HG03135 (cell line): ENCODE results near the gene PPP2R5C.
"Not testable (repeated sequence)": the region's sequence is repeated elsewhere in the genome, so short reads cannot be mapped to it uniquely, and the experiment has no call there.

Experiments
- ATAC-seq: cut with Tn5 transposase; IDR thresholded peaks from one replicate; pipeline ENCODE4 v1.9.1; 2021; ENCODE audit warnings: mild to moderate bottlenecking, moderate library complexity; ENCODE audit not compliant: unreplicated experiment

PPP2R5C gene

DNA sequence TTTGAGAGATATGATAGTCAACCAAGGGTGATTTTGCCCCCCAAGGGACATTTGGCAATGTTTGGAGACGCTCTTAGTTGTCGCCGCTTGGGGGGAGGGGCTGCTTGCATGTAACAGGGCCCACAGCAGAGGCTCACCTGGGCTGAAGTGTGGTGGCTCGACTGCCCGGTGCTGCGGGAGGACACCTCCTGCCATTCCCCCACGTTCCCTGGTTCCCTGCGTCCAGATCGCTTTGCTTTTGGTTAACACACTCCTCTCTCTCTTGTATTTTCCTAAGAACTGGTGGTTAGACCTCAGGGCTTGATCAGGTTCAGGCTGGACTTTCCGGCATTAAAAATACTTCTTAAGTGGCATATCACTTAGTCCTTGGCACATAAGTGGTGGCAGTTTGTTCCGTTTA lies 18.9 kb downstream of the PPP2R5C start:
- ATAC-seq = no peak

DNA sequence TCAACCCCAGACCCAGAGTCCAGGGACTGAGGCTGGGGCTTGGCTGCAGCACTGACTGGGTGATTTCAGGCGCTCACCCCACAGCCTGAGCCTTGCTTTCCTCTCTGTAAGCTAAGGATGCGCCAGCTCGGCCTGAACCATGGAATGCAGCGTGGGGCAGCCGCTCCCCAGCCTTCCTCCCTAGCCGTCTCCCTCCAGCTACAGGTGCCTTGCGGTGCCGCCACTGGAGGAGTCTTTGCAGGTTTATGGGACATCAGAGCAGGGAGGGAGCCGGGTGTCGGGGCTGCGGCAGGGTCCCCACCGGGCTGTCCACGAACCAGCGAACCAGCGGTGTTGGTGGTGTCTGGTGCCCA lies 19.4 kb downstream of the PPP2R5C start:
- no peak for ATAC-seq

- ATAC-seq = no peak
Observed at GRCh38 chr14:101781240-101782061, 19.9 kb downstream of the PPP2R5C start.

- no peak for ATAC-seq
Observed at GRCh38 chr14:101783260-101784016, 21.9 kb downstream of the PPP2R5C start.

DNA sequence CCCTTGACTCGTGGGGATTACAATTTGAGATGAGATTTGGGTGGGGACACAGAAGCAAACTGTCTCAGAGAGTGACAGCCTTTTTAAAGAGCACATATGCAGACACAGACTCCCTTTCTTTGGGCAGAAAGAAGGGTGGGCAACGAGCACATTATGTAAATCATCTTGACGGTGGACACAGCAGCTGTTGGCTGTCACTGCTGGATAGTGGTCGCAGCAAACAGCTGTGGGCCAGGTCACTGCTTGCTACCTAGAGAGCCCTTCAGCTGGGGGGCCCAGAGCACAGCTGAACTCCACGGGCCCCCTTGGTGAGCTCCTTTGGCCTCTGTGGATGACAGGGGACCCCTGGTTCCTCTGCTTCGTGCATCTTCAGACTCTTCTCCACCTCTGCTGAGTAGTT lies 23.1 kb downstream of the PPP2R5C start:
- no peak for ATAC-seq

GRCh38 chr14:101788016-101788635 lies 26.6 kb downstream of the PPP2R5C start:
- ATAC-seq = no peak

GRCh38 chr14:101789222-101789621 lies 27.7 kb downstream of the PPP2R5C start:
- ATAC-seq = no peak

GRCh38 chr14:101790232-101790631 lies 28.7 kb downstream of the PPP2R5C start:
- no peak for ATAC-seq

DNA sequence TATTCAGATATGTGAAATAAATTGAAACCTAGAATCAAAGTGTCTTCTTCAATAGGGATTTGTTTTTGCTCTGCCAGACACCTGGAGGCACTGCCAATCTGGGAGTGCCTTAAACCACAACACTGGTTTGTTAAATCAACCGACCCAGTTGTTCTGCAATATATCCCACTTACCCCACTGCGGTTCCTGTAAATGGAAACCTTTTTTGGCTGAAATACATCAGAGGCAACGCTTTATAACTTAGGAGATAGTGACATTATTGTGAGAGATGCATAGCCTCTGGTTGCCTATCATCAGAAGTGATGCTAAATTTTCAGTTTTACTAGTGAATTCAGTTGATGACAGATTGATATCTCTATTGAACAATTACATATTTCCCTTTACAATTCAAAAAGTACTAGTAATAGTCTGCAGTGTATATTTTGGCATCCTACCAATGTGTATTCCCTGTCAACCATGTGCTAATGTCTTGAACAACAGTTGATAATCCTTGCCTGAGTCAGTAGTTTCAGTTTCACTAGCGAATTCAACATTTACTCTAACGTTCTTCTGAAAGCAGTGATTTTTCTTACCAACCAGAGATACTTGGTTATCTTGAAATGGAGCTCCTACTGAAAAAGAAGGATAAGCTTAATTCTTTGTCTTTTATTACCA lies 30.5 kb downstream of the PPP2R5C start:
- ATAC-seq = no peak

GRCh38 chr14:101796016-101796415 lies 34.5 kb downstream of the PPP2R5C start:
- no peak for ATAC-seq

DNA sequence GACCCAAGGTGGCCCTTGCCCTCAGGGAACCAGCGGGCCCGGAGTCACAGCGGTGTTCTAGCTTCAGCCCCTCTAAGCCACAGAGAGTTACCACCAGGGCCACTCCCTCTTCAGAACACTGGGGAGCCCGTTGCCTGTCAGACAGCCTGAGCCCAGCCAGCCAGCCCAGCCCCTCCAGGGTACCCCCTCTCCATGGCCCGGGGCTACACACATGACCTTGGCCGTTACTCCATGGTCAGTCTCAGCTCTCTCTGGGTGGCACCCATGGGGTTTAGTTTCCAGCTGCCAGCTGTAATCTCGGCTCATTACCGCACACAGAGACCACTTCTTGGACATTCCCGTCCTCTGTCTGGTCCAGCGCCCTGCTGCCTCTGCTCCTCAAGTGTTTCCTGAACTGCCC lies 35.0 kb downstream of the PPP2R5C start:
- no peak for ATAC-seq

GRCh38 chr14:101797856-101798255 lies 36.3 kb downstream of the PPP2R5C start:
- ATAC-seq = no peak

DNA sequence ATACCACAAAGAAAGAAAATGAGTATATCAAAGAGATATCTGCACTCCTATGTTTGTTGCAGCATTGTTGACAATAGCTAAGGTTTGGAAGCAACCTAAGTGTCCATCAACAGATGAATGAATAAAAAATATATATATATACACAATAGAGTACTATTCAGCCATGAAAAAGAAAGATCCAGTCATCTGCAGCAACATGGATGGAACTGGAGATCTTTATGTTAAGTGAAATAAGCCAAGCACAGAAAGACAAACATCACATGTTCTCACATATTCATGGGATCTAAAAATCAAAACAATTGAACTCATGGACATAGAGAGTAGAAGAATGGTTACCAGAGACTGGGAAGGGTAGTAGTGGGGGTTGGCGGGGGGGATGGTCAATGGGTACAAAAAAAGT lies 42.9 kb downstream of the PPP2R5C start:
- not testable (repeated sequence) for ATAC-seq

- ATAC-seq = not testable (repeated sequence)
Observed at GRCh38 chr14:101806252-101806651, 44.7 kb downstream of the PPP2R5C start.

DNA sequence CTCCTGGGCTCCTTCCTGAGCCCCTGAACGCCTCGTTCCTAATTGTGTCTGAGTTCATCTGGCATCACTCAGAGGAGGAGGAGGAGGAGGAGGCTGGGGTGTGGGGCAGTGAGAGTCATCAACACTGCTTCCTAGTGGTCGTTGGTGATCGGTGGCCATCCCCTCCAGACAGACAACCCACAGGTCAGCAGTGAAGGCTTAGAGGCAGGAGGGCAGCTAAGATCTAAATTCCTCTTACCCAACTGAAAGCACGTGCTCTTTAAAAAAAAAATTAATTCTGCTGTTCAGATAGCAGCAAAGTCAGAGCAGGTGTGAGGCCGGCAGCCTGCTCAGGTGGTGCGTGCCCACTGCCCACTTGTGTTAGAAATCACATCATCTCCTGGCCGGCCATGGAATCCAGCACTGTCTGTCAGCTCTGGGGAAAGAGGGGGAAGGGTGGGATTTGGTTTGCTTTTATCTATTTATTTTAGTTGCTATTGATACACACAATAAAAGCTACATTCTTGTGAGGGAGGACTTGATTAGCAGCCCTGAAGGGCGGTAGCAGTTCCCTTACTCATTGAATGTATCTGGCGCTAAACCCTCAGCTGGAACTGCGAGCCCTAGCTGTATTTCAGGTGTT lies 46.6 kb downstream of the PPP2R5C start:
- ATAC-seq = no peak

GRCh38 chr14:101808894-101809670 lies 47.6 kb downstream of the PPP2R5C start:
- ATAC-seq = no peak

- peak; percentile 78 for ATAC-seq
Observed at GRCh38 chr14:101809671-101810514, 48.4 kb downstream of the PPP2R5C start.

GRCh38 chr14:101810897-101811621 lies 49.5 kb downstream of the PPP2R5C start:
- no peak for ATAC-seq

DNA sequence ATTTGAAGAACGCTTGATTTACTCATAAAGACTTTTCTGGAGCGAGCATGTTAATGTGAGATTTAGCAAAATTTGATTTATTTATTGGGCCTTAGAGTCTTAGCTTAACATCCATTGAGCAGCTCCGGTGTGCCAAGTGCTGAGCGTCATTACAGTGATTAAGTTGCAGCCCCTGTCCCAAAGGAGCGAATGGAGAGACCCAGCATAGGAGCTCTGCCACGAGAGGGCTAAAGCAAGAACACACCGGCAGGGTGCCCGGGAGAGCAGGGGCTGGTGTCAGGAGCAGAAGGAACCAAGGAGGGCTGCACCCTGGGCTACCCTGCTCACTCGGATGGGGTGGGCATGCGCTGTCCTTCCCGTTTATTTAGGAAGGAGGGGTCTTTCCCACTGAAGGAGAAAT lies 50.6 kb downstream of the PPP2R5C start:
- no peak for ATAC-seq
